ENCODE results near the gene MAN1C1.

The MAN1C1 gene

DNA sequence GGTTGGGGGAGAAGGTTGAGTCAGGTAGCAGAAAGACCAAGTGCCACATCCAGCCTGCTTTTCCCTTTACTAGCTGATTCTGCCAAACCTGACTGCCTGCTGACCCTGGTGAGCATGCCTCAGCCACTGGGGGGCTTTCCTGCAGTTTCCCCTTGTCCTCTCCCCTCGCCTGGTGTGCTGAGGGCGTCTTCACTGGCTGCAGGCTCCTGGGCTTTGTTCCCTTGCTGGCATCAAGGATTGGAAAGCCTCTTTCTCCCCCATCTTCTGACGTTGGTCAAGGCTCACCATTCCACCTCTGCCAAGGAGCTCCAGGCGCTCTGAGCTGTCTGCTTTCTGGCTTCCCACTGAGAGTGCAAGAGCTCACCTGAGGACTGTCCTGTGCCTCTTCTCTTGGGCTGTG, 28.4 kb downstream of the MAN1C1 start:
- H3K9me3 Mint-ChIP-seq = no peaks in the 10 kb centered on the region
- no peak overlapping the region for H3K4me3 Mint-ChIP-seq
- peaks cover 14% of the 10 kb centered on the region for H3K36me3 Mint-ChIP-seq (ENCODE audit: low read depth)
- no peak overlapping the region for H3K27ac Mint-ChIP-seq
- DNase-seq (ENCODE audit: low spot score) = no peak
- peaks cover 31% of the 10 kb centered on the region for H3K4me1 Mint-ChIP-seq (ENCODE audit: low read depth)
- H3K27me3 Mint-ChIP-seq (ENCODE audit: low read depth) = peaks cover 84% of the 10 kb centered on the region

DNA sequence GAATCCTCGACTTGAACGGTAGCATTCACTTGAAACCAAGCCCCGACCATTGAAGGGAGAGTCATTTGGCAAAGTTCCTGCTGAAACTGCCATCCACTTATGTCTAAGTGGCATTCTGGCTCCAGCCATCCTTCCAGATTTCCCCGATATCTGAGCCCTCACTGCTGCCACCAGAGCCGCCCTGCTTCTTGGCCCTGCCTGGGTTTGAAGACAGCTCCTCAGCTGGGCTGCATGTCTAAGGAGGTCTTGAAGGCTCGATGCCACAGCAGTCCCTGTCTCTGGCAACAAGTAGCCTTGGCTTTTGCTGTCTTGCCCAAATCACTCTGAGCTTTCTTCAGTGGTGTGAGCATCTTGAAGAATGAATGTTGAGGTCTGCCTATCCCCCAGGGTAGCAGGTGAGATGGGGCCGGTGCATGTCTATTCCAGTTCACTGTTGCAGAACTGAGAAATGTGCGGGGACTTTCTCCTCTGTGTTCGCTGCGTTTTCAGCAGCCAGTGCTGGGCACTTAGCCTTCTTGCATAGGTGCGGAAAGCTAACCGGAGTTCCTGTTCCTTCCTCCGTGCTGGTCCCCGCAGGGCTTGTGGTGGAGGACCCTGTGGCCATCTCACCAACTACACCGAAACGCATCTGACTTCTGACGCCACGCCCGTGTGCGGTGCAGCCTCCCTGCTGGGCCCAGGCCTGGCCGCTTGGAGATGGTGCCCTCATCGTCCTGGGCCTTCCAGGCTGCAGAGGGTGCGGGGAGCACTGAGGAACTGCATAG, 29.2 kb downstream of the MAN1C1 start:
- H3K27ac Mint-ChIP-seq = no peak overlapping the region
- peaks cover 12% of the 10 kb centered on the region for H3K36me3 Mint-ChIP-seq (ENCODE audit: low read depth)
- peaks cover 84% of the 10 kb centered on the region for H3K27me3 Mint-ChIP-seq (ENCODE audit: low read depth)
- DNase-seq (ENCODE audit: low spot score) = no peak
- H3K4me1 Mint-ChIP-seq (ENCODE audit: low read depth) = peaks cover 29% of the 10 kb centered on the region
- H3K9me3 Mint-ChIP-seq = no peaks in the 10 kb centered on the region
- no peak overlapping the region for H3K4me3 Mint-ChIP-seq

DNA sequence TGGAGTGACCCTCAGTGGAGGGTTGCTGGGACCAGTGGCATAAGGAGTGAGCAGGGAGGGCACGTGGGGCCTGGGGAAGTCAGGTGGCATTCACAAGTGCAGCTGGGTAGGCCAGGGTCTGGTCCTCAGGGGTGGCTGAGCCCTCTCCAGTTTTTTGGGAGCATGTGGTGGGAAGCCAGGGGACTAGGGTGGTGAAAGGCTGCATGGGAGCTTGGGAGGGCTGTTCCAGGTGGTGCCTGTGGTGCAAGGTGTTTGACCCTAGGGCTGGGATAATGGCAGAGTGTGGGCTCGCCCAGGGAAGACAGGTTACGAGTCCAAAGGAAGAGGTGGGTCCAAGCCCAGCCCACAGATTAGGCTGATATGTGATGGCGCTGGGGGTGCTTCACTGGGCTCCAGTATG, 30.5 kb downstream of the MAN1C1 start:
- H3K4me3 Mint-ChIP-seq = no peak overlapping the region
- no peak overlapping the region for H3K27ac Mint-ChIP-seq
- peaks cover 73% of the 10 kb centered on the region for H3K27me3 Mint-ChIP-seq (ENCODE audit: low read depth)
- no peaks in the 10 kb centered on the region for H3K9me3 Mint-ChIP-seq
- H3K4me1 Mint-ChIP-seq (ENCODE audit: low read depth) = peaks cover 18% of the 10 kb centered on the region
- DNase-seq (ENCODE audit: low spot score) = no peak
- peaks cover 5% of the 10 kb centered on the region for H3K36me3 Mint-ChIP-seq (ENCODE audit: low read depth)

DNA sequence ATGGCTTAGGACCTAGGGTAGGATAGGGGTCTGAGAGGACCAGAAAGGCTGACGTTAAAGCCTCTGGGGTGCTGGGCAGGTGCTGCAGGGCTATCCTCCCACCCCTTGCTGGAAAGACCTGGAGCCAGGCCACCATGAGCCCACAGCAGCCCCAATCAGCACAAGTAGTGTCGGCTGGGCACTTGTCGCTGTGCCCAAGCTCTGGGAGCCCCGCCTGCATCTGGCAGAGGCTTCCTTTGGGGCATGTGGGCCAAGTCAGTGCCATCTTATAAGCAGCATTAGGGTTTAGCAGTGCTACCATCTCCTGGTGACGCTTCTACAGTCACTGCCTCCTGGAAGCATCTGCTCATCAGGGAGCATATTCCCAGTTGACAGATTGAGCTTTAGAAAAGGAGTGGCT, 31.3 kb downstream of the MAN1C1 start:
- Mint-ChIP-seq H3K27ac (no peak overlapping the region), H3K27me3 (ENCODE audit: low read depth) (peaks cover 68% of the 10 kb centered on the region), H3K36me3 (ENCODE audit: low read depth) (peaks cover 5% of the 10 kb centered on the region), H3K9me3 (no peaks in the 10 kb centered on the region), H3K4me1 (ENCODE audit: low read depth) (peaks cover 10% of the 10 kb centered on the region), H3K4me3 (no peak overlapping the region)
- no peak for DNase-seq (ENCODE audit: low spot score)

DNA sequence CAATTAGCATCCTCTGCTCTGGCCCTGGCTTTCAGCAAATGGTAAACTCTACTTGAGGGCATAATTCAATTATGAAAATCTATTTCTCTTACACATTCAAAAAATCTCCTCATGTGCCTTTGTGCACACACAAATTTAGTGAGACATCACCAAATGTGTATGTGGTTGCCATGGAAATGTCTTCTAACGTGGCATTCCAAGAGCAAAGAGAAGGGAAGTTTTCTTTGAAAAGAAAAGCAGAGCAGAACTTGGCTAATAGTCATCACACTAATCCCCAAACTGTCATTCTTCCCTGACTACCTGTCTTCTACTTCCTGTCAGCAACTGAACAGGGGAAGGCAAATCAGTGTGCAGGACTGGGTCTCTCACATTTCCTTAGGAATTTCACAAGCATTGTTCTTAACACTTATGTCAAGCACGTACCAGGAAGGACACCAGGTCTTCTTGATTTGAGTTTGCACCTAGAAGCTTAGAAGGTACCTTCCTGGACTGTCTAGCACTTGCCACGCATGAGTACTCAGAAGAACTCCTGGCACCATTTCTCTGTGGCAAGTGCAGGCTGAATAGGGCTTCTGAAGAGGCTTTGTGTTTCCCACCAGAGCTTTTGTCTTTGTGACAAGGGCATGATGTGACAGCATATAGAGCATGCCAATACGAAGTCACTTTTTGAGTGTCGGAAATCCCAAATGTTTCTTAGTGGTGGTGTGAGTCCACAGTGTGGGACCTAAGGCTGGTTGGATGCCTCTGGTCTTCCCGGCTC, 32.3 kb downstream of the MAN1C1 start:
- peaks cover 76% of the 10 kb centered on the region for H3K27me3 Mint-ChIP-seq (ENCODE audit: low read depth)
- peaks cover 6% of the 10 kb centered on the region for H3K36me3 Mint-ChIP-seq (ENCODE audit: low read depth)
- no peak overlapping the region for H3K27ac Mint-ChIP-seq
- no peak overlapping the region for H3K4me3 Mint-ChIP-seq
- DNase-seq (ENCODE audit: low spot score) = no peak
- H3K4me1 Mint-ChIP-seq (ENCODE audit: low read depth) = peaks cover 6% of the 10 kb centered on the region
- no peaks in the 10 kb centered on the region for H3K9me3 Mint-ChIP-seq

DNA sequence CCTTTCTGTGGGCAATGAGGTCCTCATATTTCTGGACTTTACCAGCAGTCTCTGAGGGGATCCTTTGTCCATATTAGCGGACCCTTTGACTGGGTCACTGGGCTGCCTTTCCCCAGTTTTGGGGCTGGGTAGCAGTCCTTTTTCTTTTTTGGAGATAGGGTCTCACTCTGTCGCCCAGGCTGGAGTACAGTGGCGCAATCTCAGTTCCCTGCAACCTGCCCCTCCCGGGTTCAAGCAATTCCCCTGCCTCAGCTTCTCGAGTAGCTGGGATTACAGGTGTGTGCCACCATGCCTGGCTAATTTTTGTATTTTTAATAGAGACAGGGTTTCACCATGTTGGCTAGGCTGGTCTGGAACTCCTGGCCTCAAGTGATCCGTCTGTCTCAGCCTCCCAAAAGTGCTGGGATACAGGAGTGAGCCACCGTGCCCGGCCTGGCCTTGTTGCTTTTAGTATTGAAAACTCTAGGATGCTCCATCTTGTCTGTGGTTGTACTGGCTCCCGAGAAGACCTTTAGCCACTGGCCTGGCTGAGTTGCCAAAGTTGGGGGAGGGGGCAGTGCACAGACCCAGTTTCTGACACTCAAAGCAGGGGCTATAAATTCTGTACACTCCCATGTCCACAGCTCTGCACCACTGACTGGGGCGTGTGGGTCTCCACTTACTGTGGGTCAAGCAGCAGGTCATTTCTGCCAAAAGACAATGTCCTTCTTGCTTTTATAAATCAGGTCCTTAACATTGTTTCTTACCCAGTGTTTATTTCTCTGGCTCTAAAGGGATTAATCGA, 33.1 kb downstream of the MAN1C1 start:
- Mint-ChIP-seq H3K36me3 (ENCODE audit: low read depth) (peaks cover 1% of the 10 kb centered on the region), H3K4me1 (ENCODE audit: low read depth) (peaks cover 2% of the 10 kb centered on the region)

DNA sequence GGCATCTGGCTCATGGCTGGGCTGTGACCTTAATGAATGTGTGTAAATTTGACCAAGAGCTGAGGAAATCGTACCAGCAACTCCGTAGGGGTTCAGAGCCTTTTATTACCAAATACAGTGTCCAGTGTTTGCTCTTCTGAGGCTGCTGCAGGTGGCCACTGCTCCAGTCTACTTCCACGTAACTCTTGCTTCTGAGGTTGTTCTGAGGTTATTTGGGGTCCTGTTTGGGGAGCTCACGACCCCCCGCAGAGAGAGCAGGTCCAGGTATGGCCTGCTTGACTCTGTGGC, 33.6 kb downstream of the MAN1C1 start:
- no peaks in the 10 kb centered on the region for H3K4me1 Mint-ChIP-seq (ENCODE audit: low read depth)
- H3K9me3 Mint-ChIP-seq = no peaks in the 10 kb centered on the region
- DNase-seq (ENCODE audit: low spot score) = no peak
- no peak overlapping the region for H3K4me3 Mint-ChIP-seq
- peaks cover 1% of the 10 kb centered on the region for H3K36me3 Mint-ChIP-seq (ENCODE audit: low read depth)
- peaks cover 74% of the 10 kb centered on the region for H3K27me3 Mint-ChIP-seq (ENCODE audit: low read depth)
- H3K27ac Mint-ChIP-seq = no peak overlapping the region

More for the DNA sequence above, 33.1 kb downstream of the MAN1C1 start:
- H3K9me3 Mint-ChIP-seq = no peaks in the 10 kb centered on the region
- no peak overlapping the region for H3K27ac Mint-ChIP-seq
- no peak overlapping the region for H3K4me3 Mint-ChIP-seq
- H3K27me3 Mint-ChIP-seq (ENCODE audit: low read depth) = peaks cover 75% of the 10 kb centered on the region
- no peak for DNase-seq (ENCODE audit: low spot score)

DNA sequence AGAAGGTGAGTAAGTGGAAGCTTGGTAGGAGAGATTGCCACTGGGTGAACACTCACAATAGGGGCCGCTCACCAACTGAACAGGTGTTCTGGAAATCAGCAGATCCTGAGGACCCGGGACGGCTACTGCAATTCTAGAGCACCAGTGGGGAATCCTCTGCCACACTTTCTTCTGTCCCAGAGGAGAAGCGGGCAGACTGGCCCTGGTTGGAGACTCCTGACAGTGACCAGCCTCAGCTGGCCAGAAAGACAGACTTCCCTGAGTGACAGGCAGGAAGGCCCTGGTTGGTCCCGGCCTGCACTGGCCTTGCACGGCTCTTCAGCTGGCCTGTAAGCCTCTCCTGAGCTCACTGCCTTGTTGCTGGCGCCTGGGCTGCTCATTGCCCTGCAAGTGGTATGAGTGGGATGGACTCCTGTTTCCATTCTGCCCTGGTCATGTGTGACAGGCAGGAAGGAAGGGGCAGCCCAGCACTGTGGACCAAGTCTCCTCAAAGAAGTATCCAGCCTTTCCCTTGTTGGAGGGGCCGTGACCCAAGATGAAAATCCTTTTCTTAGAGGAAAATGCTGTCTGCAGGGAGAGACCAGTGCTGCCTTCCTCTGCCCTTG, 34.5 kb downstream of the MAN1C1 start:
- peaks cover 1% of the 10 kb centered on the region for H3K36me3 Mint-ChIP-seq (ENCODE audit: low read depth)
- no peak for DNase-seq (ENCODE audit: low spot score)
- no peak overlapping the region for H3K27ac Mint-ChIP-seq
- no peaks in the 10 kb centered on the region for H3K9me3 Mint-ChIP-seq
- no peak overlapping the region for H3K4me3 Mint-ChIP-seq
- no peaks in the 10 kb centered on the region for H3K4me1 Mint-ChIP-seq (ENCODE audit: low read depth)
- H3K27me3 Mint-ChIP-seq (ENCODE audit: low read depth) = peaks cover 74% of the 10 kb centered on the region

DNA sequence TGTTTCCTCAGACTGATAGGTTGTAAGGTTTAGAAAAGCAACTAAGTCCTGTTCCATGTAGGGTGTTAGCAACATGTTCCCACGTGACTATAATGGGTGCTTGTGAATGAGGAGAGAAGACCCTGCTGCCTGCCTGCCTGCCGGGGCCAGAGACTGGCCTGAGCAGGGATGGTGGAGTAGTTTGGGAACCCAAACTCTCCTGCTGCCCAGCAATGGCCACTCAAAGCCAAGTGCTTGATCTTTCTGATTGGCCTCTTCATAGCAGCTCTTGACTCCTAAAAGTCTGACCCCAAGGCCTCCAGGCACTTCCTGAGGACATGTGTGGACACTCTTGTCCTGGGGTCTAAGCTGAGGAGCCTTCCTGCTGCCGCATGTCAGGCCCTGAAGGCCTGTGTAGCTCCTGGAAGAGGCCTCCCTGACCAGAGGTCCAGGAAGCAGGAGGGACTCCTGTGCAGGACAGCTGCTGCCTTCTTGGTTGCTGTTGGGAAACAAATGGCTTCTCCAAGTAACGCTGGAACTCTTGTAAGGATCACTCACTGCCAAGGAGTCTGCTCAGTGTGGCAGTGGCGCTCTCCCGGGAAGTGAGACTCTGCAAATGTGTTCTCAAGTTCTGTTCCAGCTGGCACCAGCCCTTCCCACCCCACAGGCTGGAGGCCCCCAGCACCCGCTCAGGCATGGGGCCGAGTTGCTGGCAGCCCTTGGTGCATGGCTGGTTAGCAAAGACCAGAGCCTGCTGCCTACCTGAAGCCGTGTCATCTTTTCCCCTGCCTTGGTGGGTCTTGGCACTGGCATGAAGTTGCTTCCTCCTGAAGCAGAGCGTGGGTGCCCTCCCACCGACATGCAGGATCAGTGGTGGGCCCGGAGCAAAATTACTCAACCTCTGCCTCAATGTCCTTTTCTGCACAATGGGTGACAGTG, 35.5 kb downstream of the MAN1C1 start:
- Mint-ChIP-seq H3K9me3 (no peaks in the 10 kb centered on the region), H3K27ac (no peak overlapping the region), H3K4me1 (ENCODE audit: low read depth) (no peaks in the 10 kb centered on the region), H3K4me3 (no peak overlapping the region), H3K27me3 (ENCODE audit: low read depth) (peaks cover 70% of the 10 kb centered on the region), H3K36me3 (ENCODE audit: low read depth) (peaks cover 1% of the 10 kb centered on the region)
- DNase-seq (ENCODE audit: low spot score) = no peak

DNA sequence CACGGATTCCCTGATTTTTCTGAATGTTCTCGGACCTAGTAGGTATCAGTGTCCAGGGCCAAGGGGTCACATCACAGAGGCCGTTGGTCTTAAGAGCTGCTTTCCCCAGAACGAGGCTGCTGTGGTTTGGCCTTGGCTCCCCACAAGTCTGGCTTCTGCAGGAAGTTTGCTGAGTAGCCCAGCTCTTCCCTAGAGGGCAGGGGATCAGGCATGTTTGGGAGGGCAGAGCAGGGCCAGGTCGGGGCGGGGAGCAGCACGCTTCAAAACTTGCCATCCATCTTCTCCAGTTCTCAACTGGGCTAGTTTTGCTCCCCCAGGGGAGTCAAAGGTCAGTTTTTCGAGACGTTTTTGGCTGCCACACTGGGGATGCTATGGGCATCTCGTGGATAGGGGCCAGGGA, 37.0 kb downstream of the MAN1C1 start:
- Mint-ChIP-seq H3K27ac (no peak overlapping the region), H3K4me1 (ENCODE audit: low read depth) (no peaks in the 10 kb centered on the region), H3K36me3 (ENCODE audit: low read depth) (peaks cover 1% of the 10 kb centered on the region)

DNA sequence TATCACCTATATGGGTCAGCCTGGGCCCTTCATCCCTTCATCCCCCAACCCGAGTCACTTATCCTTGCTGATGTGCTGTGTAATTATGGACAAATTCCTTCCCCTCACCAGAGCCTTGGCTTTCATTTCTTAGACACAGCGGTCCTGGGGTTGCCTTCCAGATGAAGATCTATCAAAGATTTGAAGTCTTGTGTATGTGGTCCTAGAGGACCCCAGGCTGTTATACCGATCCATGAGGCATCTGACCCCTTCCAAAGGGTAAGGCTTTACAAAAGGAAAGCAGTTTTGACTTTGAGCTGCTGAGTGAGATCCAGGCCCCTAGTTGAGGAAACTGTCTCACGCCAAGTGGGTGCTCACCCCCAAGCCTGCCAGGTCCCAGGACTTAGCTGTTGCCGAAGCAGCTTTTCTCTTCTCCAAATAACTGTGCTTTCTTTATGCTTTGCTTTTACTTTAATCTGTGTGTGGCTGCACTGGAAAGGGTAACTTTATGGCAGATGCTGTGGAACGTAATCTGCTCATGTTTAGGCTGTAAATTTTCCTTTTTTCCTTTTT, 37.6 kb downstream of the MAN1C1 start:
- DNase-seq (ENCODE audit: low spot score) = no peak
- Mint-ChIP-seq H3K9me3 (no peaks in the 10 kb centered on the region), H3K27me3 (ENCODE audit: low read depth) (peaks cover 56% of the 10 kb centered on the region), H3K36me3 (ENCODE audit: low read depth) (peaks cover 1% of the 10 kb centered on the region), H3K4me3 (no peak overlapping the region), H3K27ac (no peak overlapping the region), H3K4me1 (ENCODE audit: low read depth) (no peaks in the 10 kb centered on the region)

More for the DNA sequence above, 37.0 kb downstream of the MAN1C1 start:
- no peak for DNase-seq (ENCODE audit: low spot score)
- peaks cover 58% of the 10 kb centered on the region for H3K27me3 Mint-ChIP-seq (ENCODE audit: low read depth)
- no peaks in the 10 kb centered on the region for H3K9me3 Mint-ChIP-seq
- no peak overlapping the region for H3K4me3 Mint-ChIP-seq

DNA sequence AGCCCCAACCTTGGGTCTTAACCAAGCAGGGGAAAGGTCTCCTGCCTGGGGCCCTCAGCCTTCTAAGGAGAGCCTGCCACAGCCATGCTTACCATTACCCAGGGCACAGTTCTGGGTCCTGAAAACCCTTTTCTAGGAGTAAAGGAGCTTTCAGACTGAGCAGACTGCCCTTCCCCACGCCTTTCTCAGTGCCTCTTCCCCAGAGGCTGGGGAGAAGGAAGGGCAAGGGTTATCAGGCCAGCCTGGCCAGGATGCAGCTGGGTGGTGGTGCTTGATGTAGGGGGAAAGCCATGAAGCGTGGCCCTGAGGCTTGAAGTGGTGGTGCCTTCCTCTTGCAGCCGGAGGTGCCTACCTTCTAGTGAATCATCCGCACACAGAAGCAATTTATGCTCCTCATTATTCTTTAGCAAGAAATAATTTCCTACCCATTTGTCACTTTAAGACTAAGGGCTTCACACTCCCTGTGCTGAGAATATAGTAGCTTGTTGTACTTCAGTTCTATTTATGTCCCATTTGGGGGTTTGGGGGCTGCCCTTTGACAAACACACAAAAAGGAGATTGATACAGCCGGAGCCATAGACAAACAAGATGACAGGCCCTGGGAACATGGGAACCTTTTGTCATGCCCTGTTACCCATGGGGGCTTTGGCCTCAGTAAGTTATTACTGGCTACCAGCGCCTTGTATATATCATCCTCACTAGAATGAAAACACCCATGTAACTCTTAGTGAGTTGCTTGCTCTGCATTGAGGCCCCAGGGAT, 40.7 kb downstream of the MAN1C1 start:
- Mint-ChIP-seq H3K36me3 (ENCODE audit: low read depth) (peaks cover 3% of the 10 kb centered on the region), H3K27ac (no peak overlapping the region), H3K27me3 (ENCODE audit: low read depth) (peaks cover 55% of the 10 kb centered on the region), H3K4me3 (no peak overlapping the region), H3K9me3 (no peaks in the 10 kb centered on the region), H3K4me1 (ENCODE audit: low read depth) (no peaks in the 10 kb centered on the region)
- no peak for DNase-seq (ENCODE audit: low spot score)
